GM18858 (cell line): ENCODE results near the gene PLB1.

Source experiments
- ATAC-seq: cut with Tn5 transposase; IDR thresholded peaks from one replicate; pipeline ENCODE4 v1.9.1; 2021; ENCODE audit not compliant: unreplicated experiment

Gene PLB1

GRCh38 chr2:28495551-28496250, at the start of gene PLB1:
PLB1 (plus strand) TSS chr2:28496060; CDS start chr2:28496115, 55 bp downstream.
- ATAC-seq = no peak

- no peak for ATAC-seq
Observed at GRCh38 chr2:28446531-28446930, 49.3 kb upstream of the PLB1 start.

GRCh38 chr2:28447086-28447485, 48.8 kb upstream of the PLB1 start:
- no peak for ATAC-seq

GRCh38 chr2:28447943-28448792, 47.7 kb upstream of the PLB1 start:
- no peak for ATAC-seq

GRCh38 chr2:28448793-28449100, 47.1 kb upstream of the PLB1 start:
- ATAC-seq = no peak

- no peak for ATAC-seq
Observed at GRCh38 chr2:28449126-28449487, 46.8 kb upstream of the PLB1 start.

- ATAC-seq = no peak
Observed at GRCh38 chr2:28449488-28450395, 46.1 kb upstream of the PLB1 start.

- ATAC-seq = no peak
Observed at GRCh38 chr2:28450901-28451565, 44.8 kb upstream of the PLB1 start.

GRCh38 chr2:28451793-28452533, 43.9 kb upstream of the PLB1 start:
- no peak for ATAC-seq

GRCh38 chr2:28452534-28453081, 43.3 kb upstream of the PLB1 start:
- ATAC-seq = no peak

- ATAC-seq = no peak
Observed at GRCh38 chr2:28453396-28453795, 42.5 kb upstream of the PLB1 start.

GRCh38 chr2:28454016-28454930, 41.6 kb upstream of the PLB1 start:
- no peak for ATAC-seq

GRCh38 chr2:28457237-28457636, 38.6 kb upstream of the PLB1 start:
- no peak for ATAC-seq

GRCh38 chr2:28461056-28461455, 34.8 kb upstream of the PLB1 start:
- no peak for ATAC-seq

- ATAC-seq = no peak
Observed at GRCh38 chr2:28462122-28462521, 33.7 kb upstream of the PLB1 start.

- no peak for ATAC-seq
Observed at GRCh38 chr2:28463211-28463816, 32.5 kb upstream of the PLB1 start.

GRCh38 chr2:28463893-28464292, 32.0 kb upstream of the PLB1 start:
- no peak for ATAC-seq

- no peak for ATAC-seq
Observed at GRCh38 chr2:28465148-28465885, 30.5 kb upstream of the PLB1 start.
